ENCODE results near the gene OTUB1.
"Not testable (repeated sequence)": the region's sequence is repeated elsewhere in the genome, so short reads cannot be mapped to it uniquely, and the experiment has no call there.

The OTUB1 gene

DNA sequence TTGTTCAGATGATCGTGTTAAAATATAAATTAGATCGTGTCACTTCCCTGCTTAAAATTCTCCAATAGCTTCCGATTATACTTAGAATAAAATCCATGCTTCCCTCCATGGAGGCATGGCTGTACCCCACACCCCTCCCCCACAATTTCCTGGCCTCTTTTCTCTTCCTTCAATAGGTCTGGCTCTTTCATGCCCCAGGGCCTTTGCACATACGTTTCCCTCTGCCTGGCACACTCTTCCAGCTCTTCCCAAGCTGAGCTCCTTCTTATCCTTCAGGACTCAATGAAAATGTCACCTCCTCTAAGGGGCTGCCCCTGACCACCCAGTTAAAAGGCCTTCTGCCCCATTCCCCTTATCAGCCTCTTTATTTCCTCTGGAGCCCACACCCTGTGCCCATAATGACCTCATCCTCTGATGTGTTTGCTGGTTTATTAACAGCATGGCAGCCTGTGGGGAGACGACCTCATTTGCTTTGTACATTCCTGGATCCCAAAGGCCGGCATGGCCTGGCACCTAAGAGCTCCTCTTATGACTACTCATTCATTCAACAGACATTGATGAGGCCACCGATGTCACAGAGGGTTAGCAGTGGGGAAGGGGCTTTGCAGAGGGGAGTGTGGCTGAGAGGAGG is 40.5 kb downstream of the OTUB1 start:
- DNase-seq = no peak

GRCh38 chr11:64027651-64028397 is 41.6 kb downstream of the OTUB1 start:
- no peak for DNase-seq

DNA sequence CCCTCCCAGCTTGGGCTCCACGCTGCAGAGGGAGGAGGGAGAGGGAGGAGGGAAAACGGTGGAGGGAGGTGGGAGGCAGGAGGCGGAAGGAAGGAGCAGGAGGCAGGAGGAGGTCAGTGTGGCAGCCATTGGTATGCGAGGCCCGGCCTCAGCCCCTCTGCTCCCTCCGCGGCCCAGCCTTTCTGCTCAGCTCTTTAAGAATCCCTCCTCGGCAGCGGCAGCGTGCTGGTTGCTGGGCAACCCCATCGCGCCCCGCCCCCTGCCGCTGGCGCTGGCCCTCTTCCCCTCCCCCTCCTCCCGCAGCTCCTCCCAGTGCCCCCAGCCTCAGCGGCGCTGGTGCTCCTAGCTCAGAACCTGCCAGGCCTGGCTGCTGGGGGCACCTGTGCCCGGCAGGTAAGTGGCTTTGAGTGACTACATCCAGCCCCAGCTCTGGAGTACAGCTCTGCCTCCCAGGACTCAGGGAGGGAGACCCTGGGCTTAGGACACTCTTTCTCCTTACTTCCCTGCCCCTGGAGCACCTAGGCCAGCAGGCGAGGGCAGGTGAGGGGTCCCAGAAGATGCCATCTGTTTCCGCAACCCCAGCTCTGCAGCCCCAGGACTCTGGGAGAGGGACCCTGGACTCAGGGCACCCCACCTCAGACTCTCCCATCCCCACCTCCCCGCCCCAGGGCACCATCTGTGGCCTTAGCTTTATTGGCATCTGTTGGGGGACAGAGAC is 42.3 kb downstream of the OTUB1 start:
- peak; percentile 65 for DNase-seq

DNA sequence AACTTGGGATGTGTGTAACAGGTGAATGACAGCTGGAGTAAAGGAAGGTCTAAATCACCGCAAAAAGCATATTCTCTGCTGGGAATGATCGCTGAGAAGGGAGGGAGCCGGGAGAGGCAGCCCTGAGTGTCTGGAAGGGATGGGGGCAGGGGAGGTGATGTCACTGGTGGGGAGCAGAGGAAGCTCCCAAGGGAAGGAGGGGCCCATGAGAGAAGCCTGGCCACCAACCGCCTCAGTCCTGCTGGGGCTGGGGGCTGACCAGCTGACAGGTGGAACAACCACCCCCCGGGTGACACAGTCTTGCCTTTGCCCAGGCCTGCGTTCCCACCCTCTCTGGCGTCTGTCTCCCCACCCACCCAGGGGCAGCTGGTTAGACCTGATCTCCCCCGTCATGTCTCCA is 43.5 kb downstream of the OTUB1 start:
- DNase-seq = no peak

DNA sequence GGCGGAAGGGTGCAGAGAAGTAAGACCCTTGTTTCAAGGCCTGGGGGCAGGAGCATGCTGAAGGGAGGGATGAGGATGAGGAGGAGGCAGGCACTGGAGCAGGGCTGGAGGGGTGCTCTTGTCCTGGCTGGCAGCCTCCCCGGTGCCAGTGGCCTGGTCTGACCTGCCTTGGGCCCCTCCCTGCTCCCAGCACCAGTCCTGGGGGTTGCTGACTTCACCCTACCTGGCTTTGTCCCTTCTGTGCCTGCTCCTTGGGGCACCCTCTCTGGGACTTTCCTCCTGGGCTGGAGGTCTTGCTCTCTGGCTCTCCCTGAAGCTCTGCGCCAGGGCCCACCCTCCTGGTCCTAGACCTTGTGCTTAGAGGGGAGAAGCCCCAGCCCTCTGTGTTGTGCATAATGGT is 44.8 kb downstream of the OTUB1 start:
- no peak for DNase-seq

DNA sequence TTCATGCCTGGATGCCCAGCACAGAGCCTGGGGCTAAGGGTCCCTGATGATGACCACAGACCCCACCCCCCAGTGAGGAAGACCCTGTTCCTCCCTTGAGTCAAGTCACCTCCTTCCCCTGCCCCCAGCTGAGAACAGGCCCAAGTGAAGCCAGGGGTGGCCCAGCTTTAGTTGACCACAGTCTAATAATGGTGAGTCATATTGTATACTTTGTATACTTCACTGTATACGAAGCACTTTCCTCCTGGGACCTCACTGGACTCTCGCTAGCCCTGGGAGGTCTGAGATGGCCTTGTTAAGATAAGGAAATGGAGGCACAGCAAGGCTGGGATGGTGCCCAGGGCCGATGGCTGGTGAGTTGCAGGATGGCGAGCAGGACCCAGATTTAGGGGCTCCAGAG is 45.8 kb downstream of the OTUB1 start:
- no peak for DNase-seq

DNA sequence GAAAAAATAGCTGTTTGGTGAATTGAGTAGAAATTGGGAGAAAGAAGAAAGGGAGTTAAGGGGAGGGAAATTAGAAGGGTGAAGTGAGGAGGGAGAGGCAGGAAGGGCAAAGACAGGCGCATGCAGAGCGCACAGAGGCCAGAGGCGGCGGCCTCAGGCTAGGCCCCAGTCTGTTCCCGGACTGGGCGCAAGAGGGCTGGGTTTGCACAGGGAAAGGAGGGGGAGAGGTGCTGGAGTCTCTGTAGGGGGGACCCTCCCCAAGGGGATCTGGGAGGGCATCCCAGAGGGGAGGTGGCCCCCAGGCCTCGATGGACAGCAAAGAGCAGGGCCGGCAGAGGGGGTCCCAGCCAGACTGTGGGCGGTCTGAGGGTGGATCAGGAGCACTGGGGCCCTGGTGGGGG is 48.2 kb downstream of the OTUB1 start:
- DNase-seq = no peak

- DNase-seq = no peak
These were observed 48.9 kb downstream of the OTUB1 start for GRCh38 chr11:64035081-64035524.

DNA sequence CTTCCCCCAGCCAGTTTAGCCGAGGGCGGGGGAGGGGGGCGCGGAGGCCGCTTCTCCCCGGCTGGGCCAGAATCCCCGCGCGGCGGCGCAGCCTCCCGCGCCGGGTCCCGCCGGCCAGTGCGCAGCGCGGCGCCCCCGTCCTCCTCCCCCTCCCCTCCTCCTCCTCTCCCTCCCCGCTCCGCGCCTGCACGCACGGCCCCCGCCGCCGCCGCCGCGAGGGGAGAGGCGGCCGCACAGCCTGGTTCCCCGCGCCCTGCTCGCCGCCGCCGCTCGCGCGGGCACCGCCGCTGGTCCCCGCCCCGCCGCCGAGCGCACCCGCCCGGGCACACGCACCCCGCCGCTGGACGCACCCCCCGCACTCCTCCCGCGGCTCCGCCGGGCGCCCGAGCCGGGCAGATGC is 49.3 kb downstream of the OTUB1 start, which contains the start of gene FLRT1:
Gene FLRT1 (plus strand): TSS at position 356 of the 400 bp plus-strand sequence. CDS start 80,337 bp downstream, outside the sequence.
- no peak for DNase-seq

DNA sequence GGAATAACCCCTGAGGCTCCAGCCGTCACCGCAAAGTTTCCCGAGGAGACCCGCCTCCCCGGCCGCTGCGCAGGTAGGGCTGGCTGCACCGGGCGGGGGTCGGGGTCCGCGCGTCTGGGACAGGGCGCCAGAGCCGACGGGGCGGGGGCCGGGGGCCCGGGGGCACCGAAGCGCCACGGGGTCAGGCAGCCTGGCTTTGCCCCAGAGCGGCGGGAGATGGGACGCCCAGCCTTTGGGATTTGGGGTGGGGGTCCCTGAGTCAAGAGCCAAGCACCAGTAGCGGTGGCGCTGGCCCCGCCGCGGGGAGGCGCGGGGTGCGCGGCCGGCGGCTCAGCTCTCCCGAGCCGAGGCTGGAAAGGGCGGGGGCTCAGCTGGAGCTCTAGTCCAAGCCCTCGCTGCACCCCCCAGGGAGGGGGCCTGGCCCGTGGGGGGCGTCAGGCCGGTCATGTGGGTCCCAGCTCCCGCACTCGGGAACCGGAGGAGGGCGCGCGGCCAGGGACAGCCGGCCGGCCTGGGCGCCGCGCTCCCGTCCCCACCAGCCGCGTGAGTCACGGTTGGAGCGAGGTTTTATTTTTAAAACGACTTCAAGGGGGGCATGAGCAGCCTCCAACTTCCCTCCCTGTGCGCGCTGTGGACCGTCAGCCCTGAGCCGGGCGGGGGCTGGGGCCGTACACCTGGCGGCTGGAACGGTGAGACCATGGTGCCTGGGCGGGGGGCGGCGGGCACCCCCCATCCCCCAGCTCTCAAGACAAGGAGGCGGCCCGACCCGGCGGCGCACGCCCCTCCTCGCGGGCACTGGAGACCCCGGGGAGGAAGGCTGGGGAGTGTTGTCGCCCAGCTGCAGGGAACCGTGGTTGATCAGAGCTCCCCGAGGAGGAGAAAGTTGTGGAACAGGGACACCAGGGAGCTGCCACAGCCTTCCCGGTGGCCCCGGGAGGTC is 50.1 kb downstream of the OTUB1 start:
- DNase-seq = no peak

- DNase-seq = no peak
These were observed 50.9 kb downstream of the OTUB1 start for GRCh38 chr11:64037027-64037634.

- no peak for DNase-seq
These were observed 52.3 kb downstream of the OTUB1 start for GRCh38 chr11:64038500-64038899.

DNA sequence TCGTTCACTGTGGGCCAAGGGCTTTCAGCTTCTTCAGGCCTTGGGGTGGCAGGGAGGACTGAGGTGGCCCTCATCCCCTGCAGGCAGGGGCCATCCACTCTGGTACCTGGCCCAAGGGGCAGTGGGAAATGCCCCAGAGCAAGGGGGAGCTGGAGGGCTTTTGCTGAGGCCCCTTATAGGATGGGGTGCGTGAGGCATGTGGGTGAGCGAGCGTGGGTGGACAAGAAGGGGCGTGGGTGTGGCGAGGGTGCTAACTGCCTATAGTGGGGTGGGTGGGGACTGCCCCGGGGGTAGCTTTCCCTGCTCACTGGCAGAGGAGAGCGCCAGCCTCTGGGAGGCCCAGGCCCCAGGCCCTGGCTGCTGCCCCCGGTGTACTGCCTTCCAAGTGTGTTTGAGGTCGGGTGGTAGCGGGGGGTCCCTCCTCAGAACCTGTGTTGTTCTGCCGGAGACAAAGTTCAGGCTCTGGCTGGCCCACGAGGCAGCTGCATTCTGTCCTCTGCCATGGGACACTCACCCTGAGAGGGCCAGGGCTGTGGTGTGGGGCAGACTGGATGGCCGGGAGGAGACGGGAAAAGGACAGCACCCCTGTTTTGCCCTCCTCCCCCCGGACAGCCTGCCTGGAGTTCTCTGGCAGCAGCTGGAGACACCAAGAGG is 52.9 kb downstream of the OTUB1 start:
- DNase-seq = no peak

GRCh38 chr11:64040684-64041322 is 54.6 kb downstream of the OTUB1 start:
- no peak for DNase-seq

GRCh38 chr11:64041846-64042245 is 55.6 kb downstream of the OTUB1 start:
- DNase-seq = no peak

- DNase-seq = no peak
These were observed 56.1 kb downstream of the OTUB1 start for GRCh38 chr11:64042301-64042700.

GRCh38 chr11:64043545-64043944 is 57.3 kb downstream of the OTUB1 start:
- DNase-seq = no peak

DNA sequence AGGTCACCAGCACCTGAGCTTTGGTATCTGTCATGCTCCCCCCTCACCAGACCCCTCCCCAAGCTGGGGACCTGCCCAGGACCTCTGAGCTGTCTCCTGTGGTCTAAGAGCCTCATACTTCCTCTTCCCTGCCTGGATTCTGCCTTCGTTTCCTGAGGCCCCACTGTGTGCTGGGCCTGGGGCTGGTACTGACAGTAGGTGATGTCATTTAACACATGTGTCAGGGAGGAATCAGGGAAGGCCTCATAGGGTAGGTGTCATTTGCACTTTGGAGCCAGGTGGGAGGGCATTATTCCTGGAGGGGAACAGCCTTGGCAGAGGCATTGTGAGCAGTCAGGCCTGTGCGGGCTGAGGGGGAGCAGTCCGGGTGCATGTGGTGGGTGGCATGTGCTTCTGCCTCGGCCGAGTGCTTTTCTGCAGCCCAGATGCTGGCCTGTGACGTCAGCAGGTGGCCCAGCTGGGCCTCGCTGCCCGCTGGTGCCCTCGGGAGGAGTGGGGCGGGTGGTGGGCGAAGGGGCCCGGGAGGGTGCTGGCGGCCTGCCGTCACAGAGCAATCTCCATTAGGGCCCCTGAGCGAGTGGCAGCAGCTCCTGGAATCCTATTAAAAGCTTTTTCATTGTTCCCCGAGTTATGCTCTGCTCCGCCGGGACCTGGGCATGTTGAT is 58.6 kb downstream of the OTUB1 start:
- DNase-seq = no peak

GRCh38 chr11:64045700-64046099 is 59.5 kb downstream of the OTUB1 start:
- DNase-seq = no peak

DNA sequence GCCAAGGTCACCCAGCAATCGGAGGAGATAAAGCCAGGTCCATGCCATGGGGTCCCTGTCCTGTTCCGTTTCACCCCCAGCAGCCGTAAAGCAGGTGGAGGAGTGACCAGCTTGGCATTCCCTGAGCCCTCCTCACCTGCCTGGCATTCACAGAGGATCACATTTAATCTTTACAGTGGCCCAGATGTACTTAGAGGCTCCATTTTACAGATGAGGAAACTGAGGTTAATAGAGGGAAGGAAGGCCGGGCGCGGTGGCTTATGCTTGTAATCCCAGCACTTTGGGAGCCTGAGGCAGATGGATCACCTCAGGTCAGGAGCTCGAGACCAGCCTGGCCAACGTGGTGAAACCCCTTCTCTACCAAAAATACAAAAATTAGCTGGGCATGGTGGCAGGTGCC is 61.1 kb downstream of the OTUB1 start:
- not testable (repeated sequence) for DNase-seq
